Peyer's patch (tissue), 4 donors: Measurements from ENCODE around the gene TRMT2A. TPM values are rescaled to one million over a fixed set of nuclear protein-coding genes. Genes with fewer than 3 reads are reported as not detected.

Experiments
- DNase-seq, 3 donors: peaks; one replicate each; pipeline ENCODE4 v3.0.0-alpha.2; 2017 to 2019
- H3K27ac ChIP-seq, 4 donors: fragments of 200-600 bp; sonication (generic); one replicate each; pipeline ENCODE4 v1.5.1; 2016 to 2019
- H3K27me3 ChIP-seq, 2 donors: fragments of 200-600 bp; sonication (generic); one replicate each; pipeline ENCODE4 v1.5.1; 2019
- H3K36me3 ChIP-seq, 3 donors: fragments of 200-600 bp; sonication (generic); one replicate each; pipeline ENCODE4 v1.5.1; 2016 to 2019
- H3K4me1 ChIP-seq, 4 donors: fragments of 200-600 bp; sonication (generic); one replicate each; pipeline ENCODE4 v1.5.1; 2016 to 2019
- H3K4me3 ChIP-seq, 4 donors: fragments of 200-600 bp; sonication (generic); 1 replicate in 3 of 4; 2 replicates in 1 of 4; pipeline ENCODE4 v1.5.1; 2016 to 2019; ENCODE audit warnings: mild to moderate bottlenecking in 1 of 4
- H3K9me3 ChIP-seq, 4 donors: fragments of 200-600 bp; sonication (generic); one replicate each; pipeline ENCODE4 v1.5.1; 2016 to 2019; ENCODE audit warnings: mild to moderate bottlenecking in 1 of 4
- POLR2A ChIP-seq, 2 donors: fragments of 450-650 bp; IDR thresholded peaks; one replicate each; pipeline ENCODE4 v1.5.1; 2017; ENCODE audit warnings: antibody characterized with exemption in 2 of 2, mild to moderate bottlenecking in 2 of 2, moderate library complexity in 2 of 2
- total RNA-seq, 4 donors: library from RNA; depleted of rRNA; stranded (reverse); fragments of >200 nt; gene quantifications; one replicate each; pipeline ENCODE4 v1.1.0, GENCODE V29; 2016
- TF ChIP-seq, protein P1 (sequence below), 6 experiments: fragments of 450-650 bp in 4 of 6; fragments of 200-600 bp in 2 of 6; sonication (generic) in 1 of 6; IDR thresholded peaks; one replicate each; pipeline ENCODE4 v1.5.1; 2017 to 2019; ENCODE audit warnings: antibody characterized with exemption in 6 of 6, mild to moderate bottlenecking in 3 of 6, moderate library complexity in 1 of 6

The TRMT2A gene
- total RNA-seq, 4 donors from 2014 or later, result 26.8 to 134 (median 86.9) TPM

DNA sequence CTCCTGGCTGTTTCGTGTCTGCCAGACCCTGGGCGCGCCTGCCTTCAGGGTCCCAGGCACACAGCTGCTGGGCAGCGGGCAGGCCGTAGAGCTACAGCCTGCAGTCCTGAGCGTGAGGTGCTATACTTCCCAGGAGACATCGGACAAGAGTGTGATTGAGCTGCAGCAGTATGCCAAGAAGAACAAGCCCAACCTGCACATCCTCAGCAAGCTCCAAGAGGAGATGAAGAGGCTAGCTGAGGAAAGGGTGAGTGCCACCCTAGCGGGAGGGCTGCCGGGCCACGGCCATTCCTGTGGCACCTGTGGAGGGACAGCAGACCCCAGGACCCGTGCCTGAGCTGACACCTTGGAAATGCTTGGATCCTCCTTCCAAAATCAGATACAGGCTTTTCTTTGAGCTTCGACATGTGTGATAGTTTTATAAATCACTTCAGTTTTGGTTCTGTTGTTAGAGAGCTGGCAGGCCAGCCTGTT lies 8.2 kb downstream of the TRMT2A start:
- DNase-seq, result no peak
- Histone ChIP-seq H3K27me3 (no peaks in the 10 kb centered on the region), H3K36me3 (peaks cover 0 to 96% (median 0%) of the 10 kb centered on the region in 3 donors), H3K27ac (no peak overlapping the region), H3K4me1 (peaks cover 0 to 6% (median 2%) of the 10 kb centered on the region in 4 donors), H3K9me3 (no peaks in the 10 kb centered on the region), H3K4me3 (no peak overlapping the region)
- TF ChIP-seq POLR2A (IDR thresholded peaks at IDR 0.05), result no peak
- TF ChIP-seq, protein P1, sequence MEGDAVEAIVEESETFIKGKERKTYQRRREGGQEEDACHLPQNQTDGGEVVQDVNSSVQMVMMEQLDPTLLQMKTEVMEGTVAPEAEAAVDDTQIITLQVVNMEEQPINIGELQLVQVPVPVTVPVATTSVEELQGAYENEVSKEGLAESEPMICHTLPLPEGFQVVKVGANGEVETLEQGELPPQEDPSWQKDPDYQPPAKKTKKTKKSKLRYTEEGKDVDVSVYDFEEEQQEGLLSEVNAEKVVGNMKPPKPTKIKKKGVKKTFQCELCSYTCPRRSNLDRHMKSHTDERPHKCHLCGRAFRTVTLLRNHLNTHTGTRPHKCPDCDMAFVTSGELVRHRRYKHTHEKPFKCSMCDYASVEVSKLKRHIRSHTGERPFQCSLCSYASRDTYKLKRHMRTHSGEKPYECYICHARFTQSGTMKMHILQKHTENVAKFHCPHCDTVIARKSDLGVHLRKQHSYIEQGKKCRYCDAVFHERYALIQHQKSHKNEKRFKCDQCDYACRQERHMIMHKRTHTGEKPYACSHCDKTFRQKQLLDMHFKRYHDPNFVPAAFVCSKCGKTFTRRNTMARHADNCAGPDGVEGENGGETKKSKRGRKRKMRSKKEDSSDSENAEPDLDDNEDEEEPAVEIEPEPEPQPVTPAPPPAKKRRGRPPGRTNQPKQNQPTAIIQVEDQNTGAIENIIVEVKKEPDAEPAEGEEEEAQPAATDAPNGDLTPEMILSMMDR (IDR thresholded peaks at IDR 0.05), result no peak

DNA sequence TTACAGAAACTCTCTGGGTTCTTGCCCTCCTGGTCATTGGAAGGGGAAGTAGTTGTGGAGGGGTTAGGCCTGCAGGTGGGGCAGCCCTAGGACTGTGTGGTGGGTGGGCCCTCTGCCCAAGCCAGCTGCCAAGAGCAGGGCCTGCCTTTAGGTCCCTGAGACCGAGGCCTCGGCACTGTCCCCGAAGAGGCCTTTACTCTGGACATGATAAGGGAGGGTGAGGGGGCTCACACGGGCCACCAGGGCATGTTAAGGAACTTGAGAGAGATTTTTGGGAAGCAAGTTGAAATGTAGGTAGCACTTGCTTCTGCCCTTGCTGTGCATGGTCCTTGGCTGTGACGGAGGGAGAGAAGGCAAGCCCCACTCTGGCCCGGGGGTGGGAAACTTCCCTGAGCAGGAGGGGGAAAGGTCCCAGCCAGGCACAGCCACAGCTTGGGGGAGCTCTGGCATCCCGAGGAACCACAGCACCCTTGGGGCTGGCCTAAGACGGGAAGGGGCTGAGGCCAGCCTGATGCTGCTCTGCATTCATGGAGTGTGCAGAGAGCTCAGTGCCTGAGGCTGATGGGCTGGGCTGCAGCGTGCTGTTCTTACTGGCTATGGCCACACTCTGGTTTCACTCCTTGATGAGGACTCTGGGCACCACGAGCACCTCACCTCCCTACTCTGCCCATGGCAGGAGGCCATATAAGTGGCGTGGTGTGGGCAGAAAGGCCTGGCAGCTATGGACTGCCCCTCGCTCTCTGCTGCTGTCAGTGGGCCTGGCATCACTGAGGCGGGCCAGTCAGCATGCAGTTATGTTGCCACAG lies 8.9 kb downstream of the TRMT2A start:
- Histone ChIP-seq H3K4me1 (peaks cover 0 to 6% (median 2%) of the 10 kb centered on the region in 4 donors), H3K36me3 (peaks cover 0 to 91% (median 0%) of the 10 kb centered on the region in 3 donors), H3K27me3 (no peaks in the 10 kb centered on the region), H3K27ac (no peak overlapping the region), H3K4me3 (no peak overlapping the region), H3K9me3 (no peaks in the 10 kb centered on the region)
- TF ChIP-seq, protein P1 (IDR thresholded peaks at IDR 0.05), result no peak
- no peak for TF ChIP-seq POLR2A (IDR thresholded peaks at IDR 0.05)
- DNase-seq, result peak in 1 of 3 donors; percentile 45

DNA sequence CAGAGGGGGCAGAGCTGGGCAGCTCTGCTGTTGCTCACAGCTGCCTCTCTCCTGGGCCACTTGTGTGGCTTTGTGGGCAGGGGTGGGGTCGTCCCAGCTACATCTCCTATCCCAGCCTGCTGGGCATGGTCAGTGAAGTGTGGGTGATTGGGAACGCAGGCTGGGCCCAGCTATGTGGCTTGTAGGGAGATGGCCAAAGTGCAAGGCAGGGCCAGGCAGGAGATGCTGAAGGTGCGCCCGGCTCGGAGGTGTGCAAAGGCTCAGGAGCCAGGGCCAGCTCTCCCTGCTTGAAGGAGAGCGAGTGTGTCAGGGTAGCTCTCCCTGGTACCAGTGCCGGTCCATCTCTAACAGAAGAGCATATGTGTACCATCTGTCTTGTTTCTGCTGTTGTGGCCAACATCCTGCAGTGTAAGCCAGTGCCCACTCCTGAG lies 9.5 kb downstream of the TRMT2A start:
- TF ChIP-seq POLR2A (IDR thresholded peaks at IDR 0.05), result no peak
- TF ChIP-seq, protein P1 (IDR thresholded peaks at IDR 0.05), result no peak
- H3K9me3 ChIP-seq, result no peaks in the 10 kb centered on the region
- peaks cover 0 to 6% (median 2%) of the 10 kb centered on the region in 4 donors for H3K4me1 ChIP-seq
- H3K36me3 ChIP-seq, result peaks cover 0 to 85% (median 0%) of the 10 kb centered on the region in 3 donors
- peak in 1 of 3 donors; percentile 34 for DNase-seq
- no peak overlapping the region for H3K27ac ChIP-seq
- no peaks in the 10 kb centered on the region for H3K27me3 ChIP-seq
- no peak overlapping the region for H3K4me3 ChIP-seq

DNA sequence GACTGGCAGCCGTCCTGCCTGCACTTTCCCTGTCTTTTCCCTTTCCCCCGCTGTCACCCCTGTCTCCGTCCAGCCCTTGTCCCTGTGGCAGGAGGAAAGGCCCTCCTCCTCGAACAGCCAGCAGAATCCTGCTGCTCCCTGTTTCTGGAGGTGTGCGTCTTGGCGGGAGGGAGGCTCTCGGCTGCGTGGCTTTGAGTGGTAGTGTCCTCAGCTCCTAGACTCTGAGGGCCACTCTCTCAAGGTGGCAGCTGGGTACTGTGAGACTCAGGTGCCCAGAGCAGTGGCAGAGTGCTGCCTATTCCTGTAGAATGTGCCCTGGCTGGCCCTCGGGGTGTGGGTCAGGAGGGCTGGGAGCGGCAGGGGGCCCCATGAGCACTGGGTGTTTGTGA lies 10.2 kb downstream of the TRMT2A start:
- no peaks in the 10 kb centered on the region for H3K27me3 ChIP-seq
- DNase-seq, result peak in 1 of 3 donors; percentile 27
- H3K36me3 ChIP-seq, result peaks cover 0 to 86% (median 0%) of the 10 kb centered on the region in 3 donors
- no peak for TF ChIP-seq POLR2A (IDR thresholded peaks at IDR 0.05)
- TF ChIP-seq, protein P1 (IDR thresholded peaks at IDR 0.05), result no peak
- no peak overlapping the region for H3K27ac ChIP-seq
- peaks cover 0 to 3% (median 0%) of the 10 kb centered on the region in 4 donors for H3K4me1 ChIP-seq
- H3K4me3 ChIP-seq, result no peak overlapping the region
- no peaks in the 10 kb centered on the region for H3K9me3 ChIP-seq

DNA sequence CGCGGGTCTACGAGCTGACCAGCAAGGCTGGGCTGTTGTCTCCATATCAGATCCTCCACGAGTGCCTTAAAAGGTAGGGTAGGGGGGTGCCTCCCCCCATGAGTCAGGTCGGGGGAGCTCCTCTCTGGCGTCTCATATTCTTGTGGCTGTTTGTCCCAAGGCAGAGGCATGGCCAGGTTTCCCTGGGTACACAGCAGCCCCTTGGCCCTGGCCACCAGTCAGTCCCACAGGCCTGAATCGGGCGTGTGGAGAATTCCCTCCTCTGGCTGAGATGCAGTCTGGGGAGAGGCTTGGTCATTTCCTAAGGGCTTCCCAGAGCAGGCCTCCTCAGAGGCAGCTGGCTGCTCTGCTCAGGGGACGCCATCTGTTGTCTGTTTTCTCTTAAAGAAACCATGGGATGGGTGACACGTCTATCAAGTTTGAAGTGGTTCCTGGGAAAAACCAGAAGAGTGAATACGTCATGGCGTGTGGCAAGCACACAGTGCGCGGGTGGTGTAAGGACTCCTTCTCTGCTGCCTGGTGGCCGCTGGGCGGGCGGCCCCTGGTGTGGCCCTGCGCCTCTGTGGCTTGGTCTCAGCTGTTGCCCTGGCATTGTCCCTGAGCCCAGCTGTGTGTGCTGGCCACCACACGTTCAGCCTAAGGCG lies 10.7 kb downstream of the TRMT2A start:
- Histone ChIP-seq H3K27me3 (no peaks in the 10 kb centered on the region), H3K9me3 (no peaks in the 10 kb centered on the region), H3K4me3 (no peak overlapping the region), H3K27ac (no peak overlapping the region), H3K4me1 (peaks cover 0 to 3% (median 0%) of the 10 kb centered on the region in 4 donors), H3K36me3 (peaks cover 0 to 86% (median 0%) of the 10 kb centered on the region in 3 donors)
- DNase-seq, result peak in 1 of 3 donors; percentile 23
- TF ChIP-seq, protein P1 (IDR thresholded peaks at IDR 0.05), result no peak
- no peak for TF ChIP-seq POLR2A (IDR thresholded peaks at IDR 0.05)
